ENCODE results near the gene TBX21. TPM values are rescaled to one million over a fixed set of nuclear protein-coding genes. Genes with fewer than 3 reads are reported as not detected.
"Not testable (repeated sequence)": the region's sequence is repeated elsewhere in the genome, so short reads cannot be mapped to it uniquely, and the experiment has no call there.

TBX21 gene
- total and polyA plus RNA-seq, 2 donors, result 0.11 to 0.25 TPM

DNA sequence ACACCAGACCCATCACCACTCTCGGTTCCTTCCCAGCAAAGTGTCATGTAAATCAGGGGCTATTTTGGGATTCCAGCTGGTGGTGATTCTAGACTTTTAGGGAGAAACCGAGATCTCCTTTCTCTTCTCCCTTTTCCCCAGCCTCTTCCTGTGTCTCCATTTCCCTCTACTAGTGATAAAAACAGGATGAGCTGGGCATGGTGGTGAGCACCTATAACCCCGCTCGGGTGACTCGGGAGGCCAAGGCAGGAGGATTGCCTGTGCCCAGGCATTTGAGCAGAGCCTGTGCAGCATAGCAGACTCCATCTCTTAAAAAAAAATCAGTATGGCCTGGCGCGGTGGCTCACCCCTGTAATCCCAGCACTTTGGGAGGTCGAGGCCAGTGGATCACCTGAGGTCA lies 6.1 kb downstream of the TBX21 start:
- WGBS, result 83% methylated on average over 8 of the region's 8 CpGs
- no peak overlapping the region for H3K27ac ChIP-seq (ENCODE audit: low read depth)
- no peak overlapping the region for H3K4me3 ChIP-seq (ENCODE audit: low read depth, low read length)
- no peaks in the 10 kb centered on the region for H3K36me3 ChIP-seq (ENCODE audit: insufficient read depth)
- no peaks in the 10 kb centered on the region for H3K4me1 ChIP-seq (ENCODE audit: insufficient read depth)
- no peak for DNase-seq (ENCODE audit: extremely low spot score)

DNA sequence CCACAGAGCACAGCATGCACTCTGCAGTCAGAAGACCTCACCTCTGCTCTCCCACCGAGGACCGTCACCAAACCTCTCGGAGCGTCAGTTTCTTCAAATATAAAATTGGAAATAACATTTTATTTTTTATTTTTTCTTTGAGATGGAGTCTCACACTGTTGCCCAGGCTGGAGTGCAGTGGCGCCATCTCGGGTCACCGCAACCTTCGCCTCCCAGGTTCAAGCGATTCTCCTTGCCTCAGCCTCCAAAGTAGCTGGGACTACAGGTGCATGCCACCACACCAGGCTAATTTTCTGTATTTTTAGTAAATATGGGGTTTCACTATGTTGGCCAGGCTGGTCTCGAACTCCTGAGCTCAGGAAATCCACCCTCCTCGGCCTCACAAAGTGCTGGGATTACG lies 6.9 kb downstream of the TBX21 start:
- not testable (repeated sequence) for H3K36me3 ChIP-seq (ENCODE audit: insufficient read depth); DNase-seq (ENCODE audit: extremely low spot score); H3K4me1 ChIP-seq (ENCODE audit: insufficient read depth); H3K4me3 ChIP-seq (ENCODE audit: low read depth, low read length); H3K27ac ChIP-seq (ENCODE audit: low read depth)
- WGBS, result 82% methylated on average over 12 of the region's 12 CpGs

DNA sequence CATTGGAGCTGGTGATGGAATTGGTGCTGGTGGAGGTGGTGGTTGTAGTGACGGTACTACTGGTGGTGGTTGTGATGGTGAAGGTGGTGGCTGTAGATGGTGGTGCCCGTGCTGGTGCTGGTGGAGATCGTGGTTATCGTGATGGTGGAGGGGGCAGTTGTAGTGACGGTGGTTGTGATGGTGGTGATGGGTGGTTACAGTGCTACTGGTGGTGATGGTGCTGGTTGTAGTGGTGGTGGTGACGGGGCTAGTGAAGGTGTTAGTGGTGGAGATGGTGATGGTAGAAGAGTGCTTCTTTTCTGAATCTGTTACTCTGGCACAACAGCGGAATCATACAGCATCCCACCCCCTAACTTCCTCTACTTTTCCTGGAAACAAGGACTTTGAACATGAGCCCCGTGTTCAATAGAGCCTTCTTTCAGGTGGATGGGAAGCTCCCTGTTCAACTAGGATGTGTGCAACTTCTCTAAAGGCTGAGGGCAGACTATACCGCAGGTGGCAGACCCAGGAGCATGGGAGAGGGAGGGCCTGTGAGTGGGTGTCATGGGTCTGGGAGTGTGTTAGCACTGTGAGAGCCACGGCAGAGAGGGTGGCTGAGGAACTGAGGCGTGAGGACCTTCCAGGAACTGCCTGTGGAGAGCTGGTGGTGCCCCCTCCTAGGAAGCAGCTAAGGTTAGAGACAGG lies 8.2 kb downstream of the TBX21 start:
- no peaks in the 10 kb centered on the region for H3K36me3 ChIP-seq (ENCODE audit: insufficient read depth)
- H3K27ac ChIP-seq (ENCODE audit: low read depth), result no peak overlapping the region
- no peak overlapping the region for H3K4me3 ChIP-seq (ENCODE audit: low read depth, low read length)
- DNase-seq (ENCODE audit: extremely low spot score), result no peak
- 79% methylated on average over 11 of the region's 11 CpGs for WGBS
- no peaks in the 10 kb centered on the region for H3K4me1 ChIP-seq (ENCODE audit: insufficient read depth)

DNA sequence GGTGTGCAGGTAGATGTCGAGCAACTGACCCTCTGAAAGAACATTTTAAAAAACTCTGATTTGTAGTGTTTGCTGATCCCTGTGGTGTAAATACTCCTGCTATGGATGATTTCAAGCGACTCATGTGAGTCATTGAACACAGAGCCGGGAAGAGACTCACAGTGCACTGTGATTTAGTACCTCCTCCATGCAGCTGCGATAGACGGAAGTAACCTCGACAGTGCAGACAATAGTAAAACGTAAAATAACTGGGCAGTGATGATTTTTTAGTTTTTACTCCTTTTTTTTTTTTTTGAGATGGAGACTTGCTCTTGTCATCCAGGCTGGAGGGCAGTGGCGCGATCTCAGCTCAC lies 8.7 kb downstream of the TBX21 start:
- no peaks in the 10 kb centered on the region for H3K36me3 ChIP-seq (ENCODE audit: insufficient read depth)
- no peak for DNase-seq (ENCODE audit: extremely low spot score)
- H3K4me3 ChIP-seq (ENCODE audit: low read depth, low read length), result no peak overlapping the region
- 77% methylated on average over 9 of the region's 9 CpGs for whole genome bisulfite sequencing
- no peak overlapping the region for H3K27ac ChIP-seq (ENCODE audit: low read depth)
- no peaks in the 10 kb centered on the region for H3K4me1 ChIP-seq (ENCODE audit: insufficient read depth)

DNA sequence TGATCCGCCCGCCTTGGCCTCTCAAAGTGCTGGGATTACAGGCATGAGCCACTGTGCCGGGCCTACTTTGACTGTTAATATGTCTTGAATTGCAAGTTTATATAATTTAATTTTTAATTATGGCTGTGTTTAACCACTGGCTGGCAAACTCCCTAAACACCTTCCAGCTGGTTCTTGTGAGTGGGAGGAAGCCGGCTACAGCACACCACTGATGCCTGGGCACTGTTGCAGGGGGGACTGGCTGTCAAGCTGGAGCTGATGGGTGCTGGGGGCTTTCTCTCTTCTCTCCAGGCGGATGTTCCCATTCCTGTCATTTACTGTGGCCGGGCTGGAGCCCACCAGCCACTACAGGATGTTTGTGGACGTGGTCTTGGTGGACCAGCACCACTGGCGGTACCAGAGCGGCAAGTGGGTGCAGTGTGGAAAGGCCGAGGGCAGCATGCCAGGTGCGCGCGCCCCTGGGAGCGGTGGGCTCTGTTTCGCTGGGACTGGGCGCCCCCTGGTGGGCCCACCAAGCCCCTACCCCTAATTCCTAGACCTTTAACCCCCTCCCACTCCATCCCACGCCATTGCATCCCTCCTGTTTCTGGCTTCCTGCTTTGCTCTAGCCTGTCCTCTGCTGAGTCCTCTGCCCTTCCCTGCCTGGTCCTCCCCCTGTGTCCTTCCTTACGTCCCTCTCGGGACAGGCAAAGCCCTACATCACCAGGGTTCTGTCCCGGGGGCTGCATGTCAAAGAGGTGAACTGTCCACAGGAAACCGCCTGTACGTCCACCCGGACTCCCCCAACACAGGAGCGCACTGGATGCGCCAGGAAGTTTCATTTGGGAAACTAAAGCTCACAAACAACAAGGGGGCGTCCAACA lies 9.5 kb downstream of the TBX21 start:
- DNase-seq (ENCODE audit: extremely low spot score), result no peak
- 30% methylated on average over 26 of the region's 26 CpGs for WGBS
- Histone ChIP-seq H3K27ac (ENCODE audit: low read depth) (no peak overlapping the region), H3K36me3 (ENCODE audit: insufficient read depth) (no peaks in the 10 kb centered on the region), H3K4me3 (ENCODE audit: low read depth, low read length) (no peak overlapping the region), H3K4me1 (ENCODE audit: insufficient read depth) (no peaks in the 10 kb centered on the region)

DNA sequence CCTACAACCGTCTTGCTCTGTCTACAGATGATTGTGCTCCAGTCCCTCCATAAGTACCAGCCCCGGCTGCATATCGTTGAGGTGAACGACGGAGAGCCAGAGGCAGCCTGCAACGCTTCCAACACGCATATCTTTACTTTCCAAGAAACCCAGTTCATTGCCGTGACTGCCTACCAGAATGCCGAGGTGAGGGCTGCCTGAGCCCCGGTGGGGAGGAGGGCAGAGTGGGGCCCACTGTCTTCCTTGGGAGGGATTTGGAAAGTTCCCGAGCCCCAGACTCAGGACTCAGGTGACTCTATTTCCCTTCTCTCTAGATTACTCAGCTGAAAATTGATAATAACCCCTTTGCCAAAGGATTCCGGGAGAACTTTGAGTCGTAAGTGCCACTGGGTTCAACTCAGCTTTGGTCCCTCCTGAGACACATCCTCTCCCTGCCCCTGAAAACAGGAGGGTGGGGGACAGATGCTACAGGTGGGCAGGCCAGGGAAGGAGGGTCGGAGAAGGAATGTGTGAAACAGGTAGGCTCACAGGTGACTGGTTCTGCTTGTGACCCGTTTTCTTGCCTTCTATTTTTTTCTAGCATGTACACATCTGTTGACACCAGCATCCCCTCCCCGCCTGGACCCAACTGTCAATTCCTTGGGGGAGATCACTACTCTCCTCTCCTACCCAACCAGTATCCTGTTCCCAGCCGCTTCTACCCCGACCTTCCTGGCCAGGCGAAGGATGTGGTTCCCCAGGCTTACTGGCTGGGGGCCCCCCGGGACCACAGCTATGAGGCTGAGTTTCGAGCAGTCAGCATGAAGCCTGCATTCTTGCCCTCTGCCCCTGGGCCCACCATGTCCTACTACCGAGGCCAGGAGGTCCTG lies 11.4 kb downstream of the TBX21 start:
- Histone ChIP-seq H3K27ac (ENCODE audit: low read depth) (no peak overlapping the region), H3K4me1 (ENCODE audit: insufficient read depth) (no peaks in the 10 kb centered on the region), H3K4me3 (ENCODE audit: low read depth, low read length) (no peak overlapping the region), H3K36me3 (ENCODE audit: insufficient read depth) (no peaks in the 10 kb centered on the region)
- no peak for DNase-seq (ENCODE audit: extremely low spot score)
- 57% methylated on average over 22 of the region's 22 CpGs for WGBS

DNA sequence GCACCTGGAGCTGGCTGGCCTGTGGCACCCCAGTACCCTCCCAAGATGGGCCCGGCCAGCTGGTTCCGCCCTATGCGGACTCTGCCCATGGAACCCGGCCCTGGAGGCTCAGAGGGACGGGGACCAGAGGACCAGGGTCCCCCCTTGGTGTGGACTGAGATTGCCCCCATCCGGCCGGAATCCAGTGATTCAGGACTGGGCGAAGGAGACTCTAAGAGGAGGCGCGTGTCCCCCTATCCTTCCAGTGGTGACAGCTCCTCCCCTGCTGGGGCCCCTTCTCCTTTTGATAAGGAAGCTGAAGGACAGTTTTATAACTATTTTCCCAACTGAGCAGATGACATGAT lies 12.0 kb downstream of the TBX21 start:
- Histone ChIP-seq H3K4me1 (ENCODE audit: insufficient read depth) (no peaks in the 10 kb centered on the region), H3K36me3 (ENCODE audit: insufficient read depth) (no peaks in the 10 kb centered on the region), H3K4me3 (ENCODE audit: low read depth, low read length) (no peak overlapping the region), H3K27ac (ENCODE audit: low read depth) (no peak overlapping the region)
- WGBS, result 46% methylated on average over 10 of the region's 10 CpGs
- DNase-seq (ENCODE audit: extremely low spot score), result no peak

DNA sequence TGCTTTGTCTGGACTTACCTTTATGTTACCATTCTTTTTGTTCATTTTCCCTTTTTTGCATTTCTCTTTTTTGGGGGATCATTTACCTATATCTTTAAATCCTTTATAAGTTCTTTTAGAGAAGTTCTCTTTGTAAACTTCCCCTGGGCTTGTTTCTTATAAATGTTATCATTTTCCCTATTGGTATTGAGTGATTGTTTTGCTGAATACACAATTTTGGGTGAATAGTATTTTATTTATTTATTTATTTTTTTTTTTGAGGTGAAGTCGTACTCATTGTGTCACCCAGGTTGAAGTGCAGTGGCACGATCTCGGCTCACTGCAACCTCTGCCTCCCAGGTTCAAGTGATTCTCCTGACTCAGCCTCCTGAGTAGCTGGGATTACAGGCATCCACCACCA lies 18.4 kb downstream of the TBX21 start:
- no peak overlapping the region for H3K4me3 ChIP-seq (ENCODE audit: low read depth, low read length)
- WGBS, result 84% methylated on average over 3 of the region's 3 CpGs
- no peak for DNase-seq (ENCODE audit: extremely low spot score)

DNA sequence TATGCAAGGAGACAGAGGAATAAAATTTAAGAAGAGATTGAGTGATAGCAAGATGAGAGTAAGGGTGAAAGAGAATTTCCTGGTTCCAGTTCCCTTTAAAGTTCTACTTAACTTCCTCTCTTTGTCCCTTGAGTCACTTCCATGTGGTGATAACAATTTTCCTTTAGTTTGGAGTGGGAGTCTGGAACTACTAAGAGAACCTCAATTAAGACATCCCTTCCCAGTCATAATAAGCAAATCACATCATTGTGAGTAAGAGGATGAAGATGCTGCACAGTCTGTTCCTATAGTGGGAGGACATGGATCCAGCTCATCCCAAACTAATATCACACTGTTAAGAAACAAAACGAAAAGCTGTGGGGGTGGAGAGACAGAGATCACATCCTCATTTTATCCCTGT lies 24.4 kb downstream of the TBX21 start:
- Histone ChIP-seq H3K4me3 (ENCODE audit: low read depth, low read length) (no peak overlapping the region), H3K36me3 (ENCODE audit: insufficient read depth) (no peaks in the 10 kb centered on the region), H3K27ac (ENCODE audit: low read depth) (no peak overlapping the region), H3K4me1 (ENCODE audit: insufficient read depth) (no peaks in the 10 kb centered on the region)
- no peak for DNase-seq (ENCODE audit: extremely low spot score)
- 46% methylated on average over 1 of the region's 1 CpG for WGBS

More for the DNA sequence above, 18.4 kb downstream of the TBX21 start:
- Histone ChIP-seq H3K36me3 (ENCODE audit: insufficient read depth) (no peaks in the 10 kb centered on the region), H3K27ac (ENCODE audit: low read depth) (no peak overlapping the region), H3K4me1 (ENCODE audit: insufficient read depth) (no peaks in the 10 kb centered on the region)

DNA sequence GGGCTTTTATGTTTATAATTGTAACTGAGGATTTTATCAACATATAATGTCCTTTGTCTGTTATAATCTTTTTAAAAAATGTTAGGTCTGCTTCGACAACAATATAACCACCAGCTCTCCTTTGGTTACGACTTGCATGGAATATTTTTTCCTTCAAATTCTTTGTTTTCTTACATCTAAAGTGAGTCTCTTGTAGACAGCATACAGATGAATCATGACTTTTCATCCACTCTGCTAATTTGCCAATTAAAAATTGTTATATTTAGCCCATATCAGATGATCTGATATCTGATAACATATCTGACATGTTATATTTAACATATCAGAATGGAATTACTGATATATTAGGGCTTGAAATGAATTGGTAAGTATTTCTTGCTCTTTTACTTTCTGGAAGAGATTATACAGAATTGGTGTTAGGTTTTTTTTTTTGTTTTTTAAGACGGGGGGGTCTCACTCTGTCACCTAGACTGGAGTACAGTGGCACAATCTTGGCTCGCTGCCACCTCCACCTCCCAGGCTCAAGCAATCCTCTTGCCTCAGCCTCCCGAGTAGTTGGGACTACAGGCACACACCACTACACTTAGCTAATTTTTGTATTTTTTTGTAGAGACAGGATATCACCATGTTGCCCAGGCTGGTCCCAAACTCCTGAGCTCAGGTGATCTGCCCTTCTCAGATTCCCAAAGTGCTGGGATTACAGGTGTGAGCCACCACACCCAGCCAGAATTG lies 27.5 kb downstream of the TBX21 start:
- Histone ChIP-seq H3K27ac (ENCODE audit: low read depth) (no peak overlapping the region), H3K4me1 (ENCODE audit: insufficient read depth) (no peaks in the 10 kb centered on the region), H3K36me3 (ENCODE audit: insufficient read depth) (no peaks in the 10 kb centered on the region), H3K4me3 (ENCODE audit: low read depth, low read length) (no peak overlapping the region)
- WGBS, result 75% methylated on average over 5 of the region's 5 CpGs
- DNase-seq (ENCODE audit: extremely low spot score), result no peak

DNA sequence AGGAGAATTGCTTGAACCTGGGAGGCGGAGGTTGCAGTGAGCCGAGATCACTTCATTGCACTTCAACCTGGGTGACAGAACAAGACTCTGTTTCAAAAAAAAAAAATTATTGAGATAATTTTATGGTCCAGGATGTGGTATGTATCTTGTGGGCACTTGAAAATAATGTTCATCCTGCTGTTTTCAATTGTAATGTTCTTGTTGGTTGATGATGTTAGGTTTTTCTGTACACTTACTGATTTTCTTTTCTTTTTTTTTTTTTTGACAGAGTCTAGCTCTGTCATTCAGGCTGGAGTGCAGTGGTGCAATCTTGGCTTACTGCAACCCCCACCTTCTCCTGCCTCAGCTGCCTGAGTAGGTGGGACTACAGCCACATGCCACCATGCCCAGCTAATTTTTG lies 29.7 kb downstream of the TBX21 start:
- Histone ChIP-seq H3K27ac (ENCODE audit: low read depth) (no peak overlapping the region), H3K4me3 (ENCODE audit: low read depth, low read length) (no peak overlapping the region), H3K4me1 (ENCODE audit: insufficient read depth) (no peaks in the 10 kb centered on the region), H3K36me3 (ENCODE audit: insufficient read depth) (no peaks in the 10 kb centered on the region)
- no peak for DNase-seq (ENCODE audit: extremely low spot score)
- 87% methylated on average over 2 of the region's 2 CpGs for WGBS

DNA sequence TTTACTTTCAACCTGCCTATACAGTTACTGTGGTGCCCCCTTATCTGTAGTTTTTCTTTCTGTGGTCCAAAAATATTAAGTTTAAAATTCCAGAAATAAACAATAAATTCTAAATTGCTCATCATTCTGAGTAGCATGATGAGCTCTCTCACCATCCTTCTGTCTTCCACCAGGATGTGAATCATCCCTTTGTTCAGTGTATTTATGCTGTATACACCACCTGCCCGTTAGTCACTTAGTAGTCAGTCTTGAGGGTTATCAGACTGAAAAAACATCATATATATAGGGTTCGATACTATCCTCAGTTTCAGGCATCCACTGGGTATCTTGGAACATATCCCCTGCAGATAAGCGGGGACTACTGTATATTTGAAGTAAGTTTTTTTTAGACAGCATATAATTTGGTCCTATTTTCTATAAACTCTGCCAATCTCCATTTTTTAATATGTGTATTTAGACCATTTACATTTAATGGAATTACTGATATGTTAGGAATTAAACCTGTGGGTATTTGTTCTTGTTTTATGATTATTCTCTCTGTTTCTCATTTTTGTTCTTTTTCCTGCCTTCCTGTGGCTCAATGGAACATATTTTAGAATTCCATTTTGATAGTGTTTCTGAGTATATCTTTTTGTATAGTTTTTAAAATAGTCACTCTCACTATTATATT lies 31.0 kb downstream of the TBX21 start:
- no peak overlapping the region for H3K4me3 ChIP-seq (ENCODE audit: low read depth, low read length)
- H3K36me3 ChIP-seq (ENCODE audit: insufficient read depth), result no peaks in the 10 kb centered on the region
- 84% methylated on average over 3 of the region's 3 CpGs for WGBS
- no peaks in the 10 kb centered on the region for H3K4me1 ChIP-seq (ENCODE audit: insufficient read depth)
- DNase-seq (ENCODE audit: extremely low spot score), result no peak
- no peak overlapping the region for H3K27ac ChIP-seq (ENCODE audit: low read depth)

DNA sequence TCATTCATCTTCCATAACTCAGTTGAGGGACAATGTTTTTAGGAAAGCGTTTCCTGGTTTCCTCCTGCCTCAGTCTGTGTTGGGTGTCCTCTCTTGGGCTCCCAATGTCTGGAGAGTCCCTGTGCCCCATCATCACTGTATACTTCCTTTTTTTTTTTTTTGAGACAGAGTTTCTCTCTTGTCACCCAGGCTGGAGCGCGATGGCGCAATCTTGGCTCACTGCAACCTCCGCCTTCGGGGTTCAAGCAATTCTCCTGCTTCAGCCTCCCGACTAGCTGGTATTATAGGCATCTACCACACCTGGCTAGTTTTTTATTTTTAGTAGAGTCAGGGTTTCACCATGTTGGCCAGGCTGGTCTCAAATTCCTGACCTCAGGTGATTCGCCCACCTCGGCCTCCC lies 40.6 kb downstream of the TBX21 start:
- 91% methylated on average over 9 of the region's 9 CpGs for WGBS
- not testable (repeated sequence) for H3K36me3 ChIP-seq (ENCODE audit: insufficient read depth); DNase-seq (ENCODE audit: extremely low spot score); H3K4me1 ChIP-seq (ENCODE audit: insufficient read depth); H3K27ac ChIP-seq (ENCODE audit: low read depth); H3K4me3 ChIP-seq (ENCODE audit: low read depth, low read length)

All from urinary bladder (tissue), 4 donors.